Measurements from ENCODE around the gene LRRC8C.

The LRRC8C gene

DNA sequence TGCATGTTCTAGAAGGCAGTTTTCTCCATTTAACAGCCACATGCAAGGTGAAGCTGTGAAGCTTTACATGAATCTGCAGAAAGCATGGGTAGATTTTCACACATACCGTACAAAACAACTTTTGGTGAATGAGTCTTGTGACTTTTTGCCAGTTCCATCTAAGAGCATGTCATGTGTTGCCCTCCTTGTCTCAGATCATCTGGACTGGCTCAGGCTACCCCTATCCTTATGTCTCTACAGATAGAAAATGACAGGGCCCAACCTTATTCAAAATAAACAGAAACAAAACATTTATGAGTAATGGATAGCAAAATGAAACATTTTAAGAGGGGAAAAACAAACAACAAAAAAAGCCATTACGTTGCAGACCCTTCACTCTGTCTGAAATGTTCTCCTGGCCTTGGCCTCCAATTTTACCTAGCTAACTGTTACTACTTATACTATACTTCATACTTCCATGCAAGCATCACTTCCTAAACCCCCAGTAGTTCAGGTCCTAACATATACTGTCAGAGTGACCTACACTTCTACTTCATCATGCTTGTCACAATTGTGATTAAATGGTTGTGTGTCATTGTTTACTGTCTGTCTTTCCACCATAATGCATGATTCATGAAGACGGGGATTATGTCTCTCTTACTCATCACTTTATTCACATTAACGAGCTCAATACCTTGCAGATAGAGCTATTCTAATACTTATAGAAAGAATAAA lies 39.0 kb downstream of the LRRC8C start:
- TF ChIP-seq, protein P1, sequence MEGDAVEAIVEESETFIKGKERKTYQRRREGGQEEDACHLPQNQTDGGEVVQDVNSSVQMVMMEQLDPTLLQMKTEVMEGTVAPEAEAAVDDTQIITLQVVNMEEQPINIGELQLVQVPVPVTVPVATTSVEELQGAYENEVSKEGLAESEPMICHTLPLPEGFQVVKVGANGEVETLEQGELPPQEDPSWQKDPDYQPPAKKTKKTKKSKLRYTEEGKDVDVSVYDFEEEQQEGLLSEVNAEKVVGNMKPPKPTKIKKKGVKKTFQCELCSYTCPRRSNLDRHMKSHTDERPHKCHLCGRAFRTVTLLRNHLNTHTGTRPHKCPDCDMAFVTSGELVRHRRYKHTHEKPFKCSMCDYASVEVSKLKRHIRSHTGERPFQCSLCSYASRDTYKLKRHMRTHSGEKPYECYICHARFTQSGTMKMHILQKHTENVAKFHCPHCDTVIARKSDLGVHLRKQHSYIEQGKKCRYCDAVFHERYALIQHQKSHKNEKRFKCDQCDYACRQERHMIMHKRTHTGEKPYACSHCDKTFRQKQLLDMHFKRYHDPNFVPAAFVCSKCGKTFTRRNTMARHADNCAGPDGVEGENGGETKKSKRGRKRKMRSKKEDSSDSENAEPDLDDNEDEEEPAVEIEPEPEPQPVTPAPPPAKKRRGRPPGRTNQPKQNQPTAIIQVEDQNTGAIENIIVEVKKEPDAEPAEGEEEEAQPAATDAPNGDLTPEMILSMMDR (IDR thresholded peaks at IDR 0.05): no peak
- no peak for DNase-seq (ENCODE audit: low spot score)
- Histone ChIP-seq H3K4me3 (no peak overlapping the region), H3K27ac (no peak overlapping the region)

DNA sequence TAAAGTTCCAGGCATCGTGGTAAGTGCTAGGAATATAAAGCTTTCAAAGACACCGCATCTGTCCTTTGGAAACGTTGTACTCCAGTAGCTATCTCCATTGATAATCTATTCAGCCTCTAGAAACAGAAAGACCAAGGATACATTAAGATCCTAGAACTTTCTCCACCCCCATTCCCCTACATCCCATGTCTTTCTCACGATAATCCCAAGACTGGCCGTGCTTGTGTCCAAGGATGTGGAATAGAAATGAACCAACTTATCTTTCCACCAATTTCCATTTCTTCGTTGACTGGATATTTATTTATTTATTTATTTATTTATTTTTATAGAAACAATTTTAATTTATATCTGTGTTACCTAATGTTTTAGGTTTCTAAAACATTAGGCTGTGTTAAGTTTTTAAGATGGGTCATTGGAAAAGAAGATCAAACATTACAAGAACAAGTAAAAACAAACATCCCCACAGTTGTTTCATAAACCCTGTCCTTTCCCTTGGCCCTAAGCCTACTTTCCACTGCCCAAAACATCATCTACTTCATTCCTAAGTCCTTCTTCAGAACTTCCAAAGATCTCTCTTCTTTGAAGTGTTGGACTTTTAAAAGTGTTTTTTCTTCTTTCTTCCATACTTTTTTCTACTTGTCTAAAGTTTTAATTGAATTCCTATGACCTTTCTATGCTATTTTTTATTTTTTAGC lies 39.7 kb downstream of the LRRC8C start:
- TF ChIP-seq, protein P1 (IDR thresholded peaks at IDR 0.05): no peak
- no peak overlapping the region for H3K4me3 ChIP-seq
- H3K27ac ChIP-seq: no peak overlapping the region
- no peak for DNase-seq (ENCODE audit: low spot score)

GRCh38 chr1:89673251-89673650 lies 40.3 kb downstream of the LRRC8C start:
- TF ChIP-seq, protein P1 (IDR thresholded peaks at IDR 0.05): no peak
- H3K27ac ChIP-seq: no peak overlapping the region

DNA sequence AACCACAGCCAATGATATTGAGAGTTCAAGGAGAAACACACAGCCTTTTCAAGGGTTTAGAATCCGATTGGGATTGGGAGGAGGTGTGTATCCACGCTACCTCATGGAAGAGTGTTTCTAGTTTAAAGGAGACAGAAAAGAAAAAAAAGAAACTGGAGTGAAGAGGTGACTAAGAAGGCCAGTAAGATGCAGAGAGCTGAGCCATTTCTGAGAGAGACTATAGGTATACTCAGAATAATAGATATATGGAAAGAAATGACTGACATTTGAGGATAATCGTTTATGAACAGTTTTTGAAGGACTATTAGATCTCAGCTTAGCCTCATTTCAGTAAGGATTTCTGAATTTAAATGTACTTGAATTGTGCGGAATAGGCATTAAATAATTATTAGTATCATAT lies 42.8 kb downstream of the LRRC8C start:
- no peak overlapping the region for H3K27ac ChIP-seq
- no peak for DNase-seq (ENCODE audit: low spot score)
- TF ChIP-seq, protein P1 (IDR thresholded peaks at IDR 0.05): no peak
- H3K4me3 ChIP-seq: no peak overlapping the region

More at GRCh38 chr1:89673251-89673650, 40.3 kb downstream of the LRRC8C start:
- H3K4me3 ChIP-seq: no peak overlapping the region
- DNase-seq (ENCODE audit: low spot score): no peak

DNA sequence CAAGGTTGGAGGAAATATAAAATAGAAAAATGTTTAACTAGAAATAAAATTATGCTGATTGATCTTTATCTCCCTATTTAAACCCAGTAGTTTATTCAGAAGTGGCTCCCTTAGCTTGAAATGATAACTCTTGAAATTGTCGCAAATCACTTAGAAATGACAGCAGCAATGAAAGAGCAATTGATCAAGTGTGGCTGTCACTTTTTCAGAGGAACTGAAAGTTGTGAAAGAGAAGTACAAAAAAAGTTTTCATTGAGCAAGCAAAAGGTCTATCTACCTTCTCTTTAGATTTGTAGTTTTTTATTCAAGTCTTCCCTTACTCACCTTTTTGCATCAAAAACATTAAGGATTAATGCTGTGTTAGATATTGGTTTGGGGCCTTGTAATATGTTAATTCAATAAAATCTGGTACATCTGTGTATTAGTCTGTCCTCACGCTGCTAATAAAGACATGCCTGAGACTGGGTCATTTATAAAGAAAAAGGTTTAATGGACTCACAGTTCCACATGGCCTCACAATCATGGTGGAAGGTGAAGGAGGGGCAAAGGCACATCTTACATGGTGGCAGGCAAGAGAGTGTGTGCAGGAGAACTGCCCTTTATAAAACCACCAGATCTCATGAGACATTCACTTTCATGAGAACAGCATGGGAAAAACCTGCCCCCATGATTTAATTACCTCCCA lies 48.3 kb downstream of the LRRC8C start:
- no peak for DNase-seq (ENCODE audit: low spot score)
- TF ChIP-seq, protein P1 (IDR thresholded peaks at IDR 0.05): no peak
- Histone ChIP-seq H3K4me3 (no peak overlapping the region), H3K27ac (no peak overlapping the region)

GRCh38 chr1:89682611-89683010 lies 49.7 kb downstream of the LRRC8C start:
- DNase-seq (ENCODE audit: low spot score): no peak
- Histone ChIP-seq H3K4me3 (no peak overlapping the region), H3K27ac (no peak overlapping the region)
- TF ChIP-seq, protein P1 (IDR thresholded peaks at IDR 0.05): no peak
